ENCODE results near the gene RNASE8.

DNA sequence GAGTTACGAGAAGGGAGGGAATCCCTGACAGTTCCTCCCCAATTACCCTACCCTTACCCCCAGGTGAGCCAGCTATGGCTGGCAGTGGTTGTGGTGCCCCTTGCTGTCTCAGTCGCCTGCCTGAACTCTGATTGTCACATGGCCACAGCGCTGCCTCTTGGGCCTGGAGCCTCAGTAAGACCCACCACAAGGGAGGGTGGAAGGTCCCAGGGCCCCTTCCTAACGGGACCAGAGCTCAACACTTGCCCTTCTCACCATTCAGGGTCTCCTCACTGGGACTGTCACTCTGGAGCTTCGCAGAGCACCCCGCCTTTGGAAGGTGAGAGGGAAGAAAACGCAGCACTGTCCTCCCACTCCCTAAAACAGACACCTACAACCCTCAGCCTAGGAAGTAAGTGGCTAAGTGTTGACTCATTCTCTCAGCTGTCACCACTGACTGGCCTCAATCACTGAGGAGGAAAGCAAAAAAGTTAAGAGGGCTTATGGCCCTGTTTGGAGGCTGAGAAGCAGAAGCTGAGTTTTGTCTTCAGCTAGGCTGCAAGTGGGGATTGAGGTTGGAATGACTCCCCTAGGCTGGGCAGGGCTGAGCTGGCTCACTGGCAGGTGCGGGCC is 44.3 kb downstream of the RNASE8 start:
- TF ChIP-seq, protein P1, sequence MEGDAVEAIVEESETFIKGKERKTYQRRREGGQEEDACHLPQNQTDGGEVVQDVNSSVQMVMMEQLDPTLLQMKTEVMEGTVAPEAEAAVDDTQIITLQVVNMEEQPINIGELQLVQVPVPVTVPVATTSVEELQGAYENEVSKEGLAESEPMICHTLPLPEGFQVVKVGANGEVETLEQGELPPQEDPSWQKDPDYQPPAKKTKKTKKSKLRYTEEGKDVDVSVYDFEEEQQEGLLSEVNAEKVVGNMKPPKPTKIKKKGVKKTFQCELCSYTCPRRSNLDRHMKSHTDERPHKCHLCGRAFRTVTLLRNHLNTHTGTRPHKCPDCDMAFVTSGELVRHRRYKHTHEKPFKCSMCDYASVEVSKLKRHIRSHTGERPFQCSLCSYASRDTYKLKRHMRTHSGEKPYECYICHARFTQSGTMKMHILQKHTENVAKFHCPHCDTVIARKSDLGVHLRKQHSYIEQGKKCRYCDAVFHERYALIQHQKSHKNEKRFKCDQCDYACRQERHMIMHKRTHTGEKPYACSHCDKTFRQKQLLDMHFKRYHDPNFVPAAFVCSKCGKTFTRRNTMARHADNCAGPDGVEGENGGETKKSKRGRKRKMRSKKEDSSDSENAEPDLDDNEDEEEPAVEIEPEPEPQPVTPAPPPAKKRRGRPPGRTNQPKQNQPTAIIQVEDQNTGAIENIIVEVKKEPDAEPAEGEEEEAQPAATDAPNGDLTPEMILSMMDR (IDR thresholded peaks at IDR 0.05), result no peak
- TF ChIP-seq EP300 (IDR thresholded peaks at IDR 0.05; ENCODE audit: low read depth), result no peak
